Endothelial cell (in vitro differentiated cells): ENCODE results near the gene PRKD1. TPM values are rescaled to one million over a fixed set of nuclear protein-coding genes. Genes with fewer than 3 reads are reported as not detected.
A peak's percentile ranks its signal among the peaks of the same experiment; 100 is the strongest.

Experiments
- DNase-seq: peaks from one replicate; pipeline ENCODE4 v3.0.0; 2021; ENCODE audit warnings: low spot score
- H3K27ac Mint-ChIP-seq: one replicate; pipeline ENCODE4 v1.8.0; 2021; ENCODE audit warnings: mixed read lengths, inconsistent platforms; ENCODE audit not compliant: unreplicated experiment
- H3K27me3 Mint-ChIP-seq: one replicate; pipeline ENCODE4 v1.8.0; 2021; ENCODE audit warnings: mild to moderate bottlenecking, moderate library complexity, mixed read lengths, inconsistent platforms; ENCODE audit not compliant: unreplicated experiment
- H3K36me3 Mint-ChIP-seq: one replicate; pipeline ENCODE4 v1.8.0; 2021; ENCODE audit warnings: mild to moderate bottlenecking, low read depth, mixed read lengths, inconsistent platforms; ENCODE audit not compliant: unreplicated experiment
- H3K4me1 Mint-ChIP-seq: one replicate; pipeline ENCODE4 v1.8.0; 2021; ENCODE audit warnings: mild to moderate bottlenecking, mixed read lengths, inconsistent platforms; ENCODE audit not compliant: unreplicated experiment
- H3K4me3 Mint-ChIP-seq: one replicate; pipeline ENCODE4 v1.8.0; 2021; ENCODE audit warnings: mild to moderate bottlenecking, mixed read lengths, inconsistent platforms; ENCODE audit not compliant: unreplicated experiment
- H3K9me3 Mint-ChIP-seq: one replicate; pipeline ENCODE4 v1.8.0; 2021; ENCODE audit warnings: mixed read lengths, inconsistent platforms; ENCODE audit not compliant: unreplicated experiment
- total RNA-seq: library from RNA; stranded (reverse); fragmentation: NEBNext Ultra II Directional; extraction: Animal tissue kit (Norgen Biotek cat#: 25700); gene quantifications from one replicate; pipeline ENCODE4 v1.2.1, GENCODE V29; 2021; ENCODE audit not compliant: unreplicated experiment
- TF ChIP-seq, protein P1 (sequence below): fragments of 200-600 bp; sonication (generic); IDR thresholded peaks from one replicate; pipeline ENCODE4 v1.5.0; 2021; ENCODE audit warnings: antibody characterized with exemption; ENCODE audit not compliant: unreplicated experiment

PRKD1 gene
- total RNA-seq, 1 donor from 2014 or later: 9.0 TPM

DNA sequence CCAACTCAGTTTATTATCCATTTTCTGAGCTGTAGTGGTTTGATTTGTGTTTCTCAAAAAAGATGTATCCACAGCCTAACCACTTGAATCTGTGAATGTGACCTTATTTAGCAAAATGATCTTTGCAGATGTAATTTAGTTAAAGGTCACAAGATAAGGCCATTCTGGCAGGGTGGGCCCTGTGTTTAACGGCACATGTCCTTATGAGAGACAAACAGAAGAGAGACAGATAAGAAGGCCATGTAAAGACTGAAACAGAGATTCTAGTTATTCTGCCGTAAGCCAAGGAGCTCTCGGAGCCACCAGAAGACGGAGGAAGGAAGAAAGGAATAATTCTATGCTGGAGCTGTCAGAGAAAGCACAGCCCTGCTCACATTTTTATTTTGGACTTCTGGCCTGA, 374.2 kb downstream of the PRKD1 start:
- no peak for DNase-seq
- Mint-ChIP-seq H3K4me1 (no peaks in the 10 kb centered on the region), H3K9me3 (no peaks in the 10 kb centered on the region), H3K4me3 (no peak overlapping the region), H3K36me3 (no peaks in the 10 kb centered on the region), H3K27me3 (peaks cover 2% of the 10 kb centered on the region), H3K27ac (no peak overlapping the region)
- TF ChIP-seq, protein P1, sequence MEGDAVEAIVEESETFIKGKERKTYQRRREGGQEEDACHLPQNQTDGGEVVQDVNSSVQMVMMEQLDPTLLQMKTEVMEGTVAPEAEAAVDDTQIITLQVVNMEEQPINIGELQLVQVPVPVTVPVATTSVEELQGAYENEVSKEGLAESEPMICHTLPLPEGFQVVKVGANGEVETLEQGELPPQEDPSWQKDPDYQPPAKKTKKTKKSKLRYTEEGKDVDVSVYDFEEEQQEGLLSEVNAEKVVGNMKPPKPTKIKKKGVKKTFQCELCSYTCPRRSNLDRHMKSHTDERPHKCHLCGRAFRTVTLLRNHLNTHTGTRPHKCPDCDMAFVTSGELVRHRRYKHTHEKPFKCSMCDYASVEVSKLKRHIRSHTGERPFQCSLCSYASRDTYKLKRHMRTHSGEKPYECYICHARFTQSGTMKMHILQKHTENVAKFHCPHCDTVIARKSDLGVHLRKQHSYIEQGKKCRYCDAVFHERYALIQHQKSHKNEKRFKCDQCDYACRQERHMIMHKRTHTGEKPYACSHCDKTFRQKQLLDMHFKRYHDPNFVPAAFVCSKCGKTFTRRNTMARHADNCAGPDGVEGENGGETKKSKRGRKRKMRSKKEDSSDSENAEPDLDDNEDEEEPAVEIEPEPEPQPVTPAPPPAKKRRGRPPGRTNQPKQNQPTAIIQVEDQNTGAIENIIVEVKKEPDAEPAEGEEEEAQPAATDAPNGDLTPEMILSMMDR: no peak

DNA sequence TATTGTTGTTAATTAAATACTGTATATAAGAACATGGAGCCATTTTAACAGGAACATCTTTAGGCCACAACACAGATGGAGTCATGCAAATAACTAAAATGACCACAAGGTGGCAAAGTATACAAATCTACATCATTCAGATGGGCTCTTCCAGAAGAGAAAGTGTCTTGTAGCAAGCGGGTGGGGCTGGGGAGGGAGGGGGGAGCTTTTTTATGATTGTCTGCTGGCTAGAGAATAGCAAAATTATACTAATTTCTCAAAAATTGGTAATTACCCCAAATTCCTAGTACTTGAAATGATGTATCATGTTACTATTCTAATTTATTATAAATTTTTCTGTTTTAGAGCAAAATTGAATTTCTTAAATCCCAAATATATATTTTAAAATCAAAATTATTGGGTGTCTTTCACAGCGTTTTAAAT, 378.7 kb downstream of the PRKD1 start:
- DNase-seq: no peak
- H3K4me1 Mint-ChIP-seq: no peaks in the 10 kb centered on the region
- TF ChIP-seq, protein P1: peak; percentile 77
- H3K27me3 Mint-ChIP-seq: peaks cover 3% of the 10 kb centered on the region
- no peaks in the 10 kb centered on the region for H3K9me3 Mint-ChIP-seq
- H3K27ac Mint-ChIP-seq: no peak overlapping the region
- no peaks in the 10 kb centered on the region for H3K36me3 Mint-ChIP-seq
- H3K4me3 Mint-ChIP-seq: no peak overlapping the region

DNA sequence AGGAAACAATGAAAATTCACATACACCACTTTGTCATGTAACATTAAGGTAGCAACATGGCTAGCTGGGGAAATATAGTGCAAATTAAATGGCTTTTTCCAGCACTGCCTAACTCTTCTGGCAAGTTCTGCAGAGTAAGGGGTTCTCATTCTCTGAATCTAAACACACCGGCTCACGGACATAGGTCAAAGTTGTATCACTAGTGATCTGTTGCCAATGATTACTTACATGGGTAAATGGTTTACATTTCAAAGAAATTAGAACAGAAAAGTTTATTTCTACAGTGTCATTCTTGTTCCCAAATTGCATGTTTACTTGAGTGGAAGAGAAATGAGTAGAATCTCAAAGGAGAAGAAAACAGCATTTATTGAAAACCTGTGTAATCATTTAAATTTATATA, 381.9 kb downstream of the PRKD1 start:
- Mint-ChIP-seq H3K27me3 (peaks cover 1% of the 10 kb centered on the region), H3K27ac (no peak overlapping the region), H3K4me3 (no peak overlapping the region), H3K36me3 (no peaks in the 10 kb centered on the region), H3K9me3 (no peaks in the 10 kb centered on the region), H3K4me1 (no peaks in the 10 kb centered on the region)
- no peak for DNase-seq
- TF ChIP-seq, protein P1: no peak

DNA sequence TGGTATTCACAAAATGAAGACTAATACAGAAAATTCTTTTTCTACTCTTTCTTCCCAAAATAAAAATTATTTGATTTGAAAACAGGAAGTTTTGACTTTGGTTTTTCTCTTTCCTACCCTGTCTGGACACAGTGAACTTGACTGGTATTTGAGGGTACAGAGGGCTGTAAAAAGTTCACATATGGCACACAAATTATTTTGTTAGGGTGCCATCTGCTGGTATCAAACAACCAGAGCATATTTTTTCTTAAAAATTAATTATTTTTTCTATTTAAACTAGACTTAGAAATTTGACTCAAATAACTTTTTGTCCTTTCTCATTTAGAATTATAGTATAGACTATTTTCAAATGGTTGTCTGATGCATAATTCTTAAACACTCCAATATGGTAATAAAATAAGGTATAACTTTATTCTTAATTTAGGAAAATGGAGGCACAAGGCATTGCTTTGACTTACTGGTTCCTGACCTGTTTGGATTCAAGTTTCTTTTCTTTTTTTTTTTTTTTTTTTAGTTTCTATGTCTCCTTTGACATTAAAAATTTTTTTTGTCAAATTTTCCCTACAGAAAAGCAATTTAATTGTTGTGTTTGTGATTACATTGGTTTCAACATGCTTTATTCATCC, 390.6 kb downstream of the PRKD1 start:
- DNase-seq: no peak
- H3K4me1 Mint-ChIP-seq: no peaks in the 10 kb centered on the region
- TF ChIP-seq, protein P1: peak; percentile 62
- H3K27ac Mint-ChIP-seq: no peak overlapping the region
- no peak overlapping the region for H3K4me3 Mint-ChIP-seq
- H3K27me3 Mint-ChIP-seq: no peaks in the 10 kb centered on the region
- H3K36me3 Mint-ChIP-seq: no peaks in the 10 kb centered on the region
- H3K9me3 Mint-ChIP-seq: no peaks in the 10 kb centered on the region

DNA sequence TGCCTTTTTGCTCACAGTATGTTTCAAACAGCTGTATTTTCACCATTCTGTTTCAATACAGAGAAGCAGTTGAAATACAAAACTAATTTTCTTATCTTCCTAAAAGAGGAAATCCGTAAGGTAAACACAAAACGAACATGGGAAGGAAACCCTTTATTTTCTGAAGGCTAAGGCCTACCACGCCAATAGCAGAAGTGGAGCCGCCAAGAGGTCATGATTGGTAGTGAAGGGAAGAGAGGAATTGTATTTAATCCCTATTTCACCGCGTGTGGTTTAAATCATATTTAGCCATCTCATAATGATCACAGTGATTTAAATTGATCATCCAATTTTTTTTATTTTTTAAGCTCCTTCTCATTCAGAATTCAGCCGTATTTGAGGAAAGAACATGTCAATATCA, 398.2 kb downstream of the PRKD1 start:
- H3K4me3 Mint-ChIP-seq: no peak overlapping the region

More for the DNA sequence above, 398.2 kb downstream of the PRKD1 start:
- Mint-ChIP-seq H3K9me3 (no peaks in the 10 kb centered on the region), H3K27me3 (no peaks in the 10 kb centered on the region), H3K36me3 (no peaks in the 10 kb centered on the region), H3K4me1 (no peaks in the 10 kb centered on the region), H3K27ac (no peak overlapping the region)
- TF ChIP-seq, protein P1: peak; percentile 86
- peak; percentile 58 for DNase-seq
